ENCODE data around the gene S100A1. TPM values are rescaled to one million over a fixed set of nuclear protein-coding genes. Genes with fewer than 3 reads are reported as not detected.

The S100A1 gene
- total and polyA plus RNA-seq, 2 of the 8 experiments (the other 6 are each of a cell fraction or from before 2014, with no cell fraction given): 2.0 TPM; not detected in 1

DNA sequence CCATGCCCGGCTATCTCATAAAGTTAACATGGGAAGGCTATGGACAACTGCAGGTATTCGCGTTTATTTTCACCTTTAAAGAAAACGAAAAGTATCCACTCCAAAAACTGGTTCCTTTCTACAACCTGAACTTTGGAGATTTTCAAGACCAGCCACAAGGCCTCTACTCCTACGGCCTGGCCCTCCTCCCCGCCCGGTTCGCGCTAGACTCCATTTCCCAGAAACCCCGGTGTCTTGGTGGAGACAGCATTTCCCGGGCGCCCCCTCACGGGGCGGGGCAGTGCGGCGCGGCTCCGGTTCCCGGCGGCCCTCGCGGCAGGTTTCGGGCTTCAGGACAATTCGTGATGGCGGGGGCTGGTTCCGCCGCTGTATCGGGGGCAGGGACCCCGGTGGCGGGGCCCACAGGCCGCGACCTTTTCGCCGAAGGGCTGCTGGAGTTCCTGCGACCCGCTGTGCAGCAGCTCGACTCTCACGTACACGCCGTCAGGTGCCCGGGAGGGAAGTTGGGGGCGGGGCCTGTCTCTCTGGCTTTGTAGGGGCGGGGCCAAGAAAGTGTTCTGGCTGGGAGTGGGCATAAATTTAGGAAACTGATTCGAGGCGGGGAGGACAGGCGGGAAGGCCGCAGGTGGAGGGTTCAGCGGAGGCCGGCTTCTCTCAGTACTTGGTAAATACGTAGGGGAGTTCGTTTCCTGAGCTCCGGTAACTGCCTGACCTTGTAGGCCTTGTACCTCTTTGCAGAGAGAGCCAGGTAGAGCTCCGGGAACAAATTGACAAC lies 30.4 kb downstream of the S100A1 start, which contains the start of gene SNAPIN:
Gene SNAPIN, plus strand, starts transcription at position 304 of the 775 bp plus-strand sequence. Its CDS starts 41 bp downstream, at position 345.
- Histone ChIP-seq H3K36me3 (ENCODE audit: control insufficient read depth in 2 of 4, insufficient read depth in 4 of 4, low read length in 3 of 4) (peaks cover 21 to 32% (median 28%) of the 10 kb centered on the region in 4 experiments), H3K4ac (replicated peaks; ENCODE audit: insufficient read length, low read depth, low read length) (no peak within 1 kb of the TSS), H3K23me2 (ENCODE audit: low read depth, low read length) (no peaks in the 10 kb centered on the region), H3K9me3 (ENCODE audit: insufficient read depth in 2 of 2, low read depth in 1 of 2, low read length in 1 of 2) (no peaks in the 10 kb centered on the region), H3K4me1 (replicated peaks in 1 of 4; ENCODE audit: control insufficient read depth in 3 of 4, insufficient read depth in 4 of 4, low read length in 3 of 4) (peaks cover 0 to 4% (median 2%) of the 10 kb centered on the region in 4 experiments; a peak in 2 of 7 replicates), H3K79me2 (ENCODE audit: control insufficient read depth in 1 of 2, insufficient read depth in 2 of 2, low read length in 2 of 2) (peaks cover 0 to 11% of the 10 kb centered on the region in 2 experiments; a peak in 2 of 4 replicates), H2BK120ac (replicated peaks; ENCODE audit: low read depth, low read length) (no peak within 1 kb of the TSS), H3K18ac (ENCODE audit: extremely low read depth, low read length) (peak within 1 kb of the TSS; percentile 97), H3K56ac (replicated peaks; ENCODE audit: insufficient read length, low read depth, low read length) (no peak within 1 kb of the TSS), H4K5ac (ENCODE audit: insufficient read length, low read depth, low read length) (peak within 1 kb of the TSS; percentile 92), H3K14ac (ENCODE audit: insufficient read length) (no peak within 1 kb of the TSS), H3K4me2 (ENCODE audit: insufficient read depth in 1 of 2, low read depth in 2 of 2, low read length in 2 of 2) (peak within 1 kb of the TSS; percentile 69 to 91), H2BK5ac (ENCODE audit: low read depth, low read length) (peak within 1 kb of the TSS; percentile 79; the same call in 1 of the 2 replicates), H3K27me3 (replicated peaks in 1 of 4; ENCODE audit: control insufficient read depth in 3 of 4, extremely low read depth in 1 of 4, insufficient read depth in 3 of 4, low read length in 3 of 4) (no peaks in the 10 kb centered on the region), H4K8ac (ENCODE audit: extremely low read depth, insufficient read depth, low read length) (peak within 1 kb of the TSS; percentile 93), H3K9ac (replicated peaks in 1 of 4; ENCODE audit: extremely low read depth in 1 of 4, low read depth in 3 of 4, low read length in 3 of 4) (peak within 1 kb of the TSS; percentile 82 to 88 (median 84)), H2BK20ac (ENCODE audit: low read length) (no peak within 1 kb of the TSS), H2AK5ac (ENCODE audit: low read depth, low read length) (no peak within 1 kb of the TSS), H3K79me1 (ENCODE audit: low read depth, low read length) (peaks cover 5% of the 10 kb centered on the region; the same call in 1 of the 2 replicates), H4K91ac (replicated peaks; ENCODE audit: insufficient read length, low read length) (no peak within 1 kb of the TSS), H3K4me3 (ENCODE audit: extremely low read depth in 1 of 4, insufficient read depth in 2 of 4, low read depth in 3 of 4, low read length in 4 of 4) (peak within 1 kb of the TSS; percentile 71 to 98 (median 90)), H2BK15ac (ENCODE audit: low read length) (0 out of 2 replicates have a peak within 1 kb of the TSS, but pooled peaks have one; percentile 6), H4K20me1 (replicated peaks in 1 of 2; ENCODE audit: control insufficient read depth in 1 of 2, insufficient read depth in 2 of 2, low read length in 2 of 2) (peaks cover 0 to 8% of the 10 kb centered on the region in 2 experiments), H3K27ac (ENCODE audit: low read depth, low read length) (peak within 1 kb of the TSS; percentile 85; the same call in 1 of the 2 replicates), H2BK12ac (ENCODE audit: low read depth, low read length) (no peak within 1 kb of the TSS), H2AFZ (ENCODE audit: low read length) (no peak within 1 kb of the TSS; the same call in 1 of the 2 replicates), H3K23ac (ENCODE audit: insufficient read length) (no peak within 1 kb of the TSS)
- CTCF ChIA-PET (ENCODE audit: partially characterized antibody): interaction anchor here (0.8 to 1.7 kb wide), 6 partner anchors 9 to 142 kb away, joined by 3 to 6 read pairs (median 4); partner anchors contain the start of gene S100A13
- DNase-seq (ENCODE audit: low read depth in 1 of 2, low spot score in 2 of 2) (peak; percentile 64 to 96), FAIRE-seq (no peak)
- WGBS, 2 experiments (ENCODE audit: extremely low coverage in 1 of 2, insufficient coverage in 1 of 2, insufficient read length in 1 of 2, insufficient replicate concordance in 2 of 2, low coverage in 1 of 2, low lambda C conversion rate in 2 of 2, missing lambda C conversion rate in 1 of 2): 5% methylated on average over 41 of the region's 53 CpGs; no CpG with 5 or more reads in 1 of the 2 experiments
- POLR2A ChIA-PET (ENCODE audit: partially characterized antibody): interaction anchor here (0.6 to 19.8 kb wide), 10 partner anchors 12 to 1855 kb away, joined by 3 to 343 read pairs (median 5); partner anchors contain the start of genes CHTOP, ILF2, RPS27 and S100A13
- TF ChIP-seq, protein P1, sequence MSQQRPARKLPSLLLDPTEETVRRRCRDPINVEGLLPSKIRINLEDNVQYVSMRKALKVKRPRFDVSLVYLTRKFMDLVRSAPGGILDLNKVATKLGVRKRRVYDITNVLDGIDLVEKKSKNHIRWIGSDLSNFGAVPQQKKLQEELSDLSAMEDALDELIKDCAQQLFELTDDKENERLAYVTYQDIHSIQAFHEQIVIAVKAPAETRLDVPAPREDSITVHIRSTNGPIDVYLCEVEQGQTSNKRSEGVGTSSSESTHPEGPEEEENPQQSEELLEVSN (IDR thresholded peaks at IDR 0.05): peak; percentile 4; the same call in 1 of the 2 replicates
- TF ChIP-seq YY1 (IDR thresholded peaks at IDR 0.05; ENCODE audit: low read depth, low read length): peak; percentile 69; the same call in 1 of the 2 replicates
- TF ChIP-seq EP300 (IDR thresholded peaks at IDR 0.05; ENCODE audit: borderline replicate concordance in 1 of 2, low read depth in 2 of 2, low read length in 2 of 2): no peak
- no peak for TF ChIP-seq EZH2 (IDR thresholded peaks at IDR 0.05; ENCODE audit: low read depth, low read length, severe bottlenecking)
- TF ChIP-seq FOSL1 (IDR thresholded peaks at IDR 0.05; ENCODE audit: insufficient read depth, low read depth, low read length): no peak
- TF ChIP-seq CTBP2 (IDR thresholded peaks at IDR 0.05; ENCODE audit: borderline replicate concordance, insufficient read depth, insufficient read length, low read length): peak; percentile 38
- peak; percentile 38; the same call in 1 of the 2 replicates for TF ChIP-seq SP1 (IDR thresholded peaks at IDR 0.05; ENCODE audit: low read depth, low read length)

Measured in H1 (cell line).